Measurements from ENCODE around the gene CFAP251. TPM values are rescaled to one million over a fixed set of nuclear protein-coding genes. Genes with fewer than 3 reads are reported as not detected.
"Not testable (repeated sequence)": the region's sequence is repeated elsewhere in the genome, so short reads cannot be mapped to it uniquely, and the experiment has no call there.

Gene CFAP251
- total and polyA plus RNA-seq, 2 donors = 1.2 to 2.0 TPM

DNA sequence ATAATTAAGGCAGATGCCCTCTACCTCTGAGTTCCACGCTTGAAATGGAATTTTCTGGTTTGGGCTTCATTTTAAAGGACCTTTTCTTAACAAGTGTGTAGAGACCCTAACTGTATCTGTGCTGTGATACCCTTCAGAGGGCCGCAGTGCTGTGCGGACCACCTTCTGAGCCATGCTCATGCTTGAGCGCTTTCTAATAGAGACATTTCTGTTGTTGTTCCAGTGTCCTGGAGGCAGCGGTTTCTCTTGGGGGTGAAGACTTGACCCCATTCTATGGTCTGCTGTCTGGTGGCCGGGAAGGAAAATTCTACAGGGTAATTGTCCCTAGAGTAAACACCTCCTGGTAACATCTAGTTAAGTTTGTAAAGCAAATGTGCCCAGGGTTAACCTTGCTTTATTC is 56.6 kb downstream of the CFAP251 start:
- H3K4me3 ChIP-seq (ENCODE audit: low read length in 2 of 2) = no peak overlapping the region
- DNase-seq (ENCODE audit: low read depth in 6 of 9, low spot score in 9 of 9) = no peak
- WGBS = 89% methylated on average over 6 of the region's 6 CpGs
- no peak overlapping the region for H3K27ac ChIP-seq (ENCODE audit: low read depth in 1 of 2, low read length in 1 of 2)
- peaks cover 0 to 10% of the 10 kb centered on the region in 2 donors for H3K9me3 ChIP-seq (ENCODE audit: control insufficient read depth in 2 of 2, insufficient read depth in 1 of 2, low read length in 1 of 2)
- H3K36me3 ChIP-seq (ENCODE audit: control insufficient read depth in 2 of 2, insufficient read depth in 2 of 2, low read length in 1 of 2) = peaks cover 0 to 2% of the 10 kb centered on the region in 2 donors
- peaks cover 6 to 16% of the 10 kb centered on the region in 2 donors for H3K4me1 ChIP-seq (ENCODE audit: control insufficient read depth in 2 of 2, insufficient read depth in 2 of 2, low read length in 2 of 2)
- no peaks in the 10 kb centered on the region for H3K27me3 ChIP-seq (ENCODE audit: control insufficient read depth in 2 of 2, insufficient read depth in 1 of 2, low read length in 1 of 2)

DNA sequence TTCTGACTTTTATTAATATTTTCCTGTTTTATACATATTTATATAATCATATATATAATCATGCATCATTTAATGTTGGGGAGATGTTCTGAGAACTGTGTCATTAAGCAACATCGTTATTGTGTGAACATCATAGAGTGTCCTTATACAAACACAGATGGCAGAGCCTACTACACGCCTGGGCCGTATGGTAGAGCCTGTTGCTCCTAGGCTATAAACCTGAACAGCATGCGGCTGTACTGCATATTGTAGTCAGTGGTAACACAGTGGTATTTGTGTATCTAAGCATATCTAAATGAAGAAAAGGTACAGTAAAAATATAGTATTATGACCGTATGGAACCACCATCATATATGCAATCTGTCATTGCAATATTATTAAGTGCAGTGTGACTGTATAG is 58.6 kb downstream of the CFAP251 start:
- Histone ChIP-seq H3K36me3 (ENCODE audit: control insufficient read depth in 2 of 2, insufficient read depth in 2 of 2, low read length in 1 of 2) (no peaks in the 10 kb centered on the region), H3K4me1 (ENCODE audit: control insufficient read depth in 2 of 2, insufficient read depth in 2 of 2, low read length in 2 of 2) (peaks cover 12 to 30% of the 10 kb centered on the region in 2 donors), H3K27ac (ENCODE audit: low read depth in 1 of 2, low read length in 1 of 2) (no peak overlapping the region), H3K27me3 (ENCODE audit: control insufficient read depth in 2 of 2, insufficient read depth in 1 of 2, low read length in 1 of 2) (no peaks in the 10 kb centered on the region), H3K9me3 (ENCODE audit: control insufficient read depth in 2 of 2, insufficient read depth in 1 of 2, low read length in 1 of 2) (peaks cover 0 to 10% of the 10 kb centered on the region in 2 donors), H3K4me3 (ENCODE audit: low read length in 2 of 2) (no peak overlapping the region)
- WGBS = 97% methylated on average over 5 of the region's 5 CpGs
- no peak for DNase-seq (ENCODE audit: low read depth in 6 of 9, low spot score in 9 of 9)

- Histone ChIP-seq H3K9me3 (ENCODE audit: control insufficient read depth in 2 of 2, insufficient read depth in 1 of 2, low read length in 1 of 2) (no peaks in the 10 kb centered on the region), H3K36me3 (ENCODE audit: control insufficient read depth in 2 of 2, insufficient read depth in 2 of 2, low read length in 1 of 2) (no peaks in the 10 kb centered on the region), H3K4me3 (ENCODE audit: low read length in 2 of 2) (no peak overlapping the region), H3K27ac (ENCODE audit: low read depth in 1 of 2, low read length in 1 of 2) (peak overlapping the region in 1 of 2 donors; percentile 2), H3K4me1 (ENCODE audit: control insufficient read depth in 2 of 2, insufficient read depth in 2 of 2, low read length in 2 of 2) (peaks cover 20 to 49% of the 10 kb centered on the region in 2 donors), H3K27me3 (ENCODE audit: control insufficient read depth in 2 of 2, insufficient read depth in 1 of 2, low read length in 1 of 2) (no peaks in the 10 kb centered on the region)
- DNase-seq (ENCODE audit: low read depth in 6 of 9, low spot score in 9 of 9) = peak in 1 of 9 donors; percentile 43
- 33% methylated on average over 11 of the region's 11 CpGs for WGBS
Measured at GRCh38 chr12:121980191-121980891, 61.9 kb downstream of the CFAP251 start.

DNA sequence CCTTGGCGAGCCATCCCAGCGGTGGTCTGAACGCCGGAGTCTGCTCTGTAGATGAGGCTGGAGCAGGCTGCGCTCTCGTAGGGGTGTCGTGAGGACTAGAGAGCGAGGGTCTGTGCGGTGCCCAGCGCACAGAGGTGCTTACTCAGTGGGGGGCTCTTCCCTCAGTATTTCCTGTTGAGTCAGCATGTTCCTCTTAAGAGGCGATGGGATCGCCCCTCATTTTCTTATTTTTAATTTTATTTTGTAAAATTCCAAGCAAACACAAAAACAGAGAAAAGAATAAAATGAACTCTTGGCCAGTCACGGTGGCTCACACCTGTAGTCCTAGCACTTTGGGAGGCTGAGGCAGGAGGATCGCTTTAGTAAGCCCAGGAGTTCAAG is 62.5 kb downstream of the CFAP251 start:
- 91% methylated on average over 14 of the region's 14 CpGs for WGBS
- Histone ChIP-seq H3K36me3 (ENCODE audit: control insufficient read depth in 2 of 2, insufficient read depth in 2 of 2, low read length in 1 of 2) (no peaks in the 10 kb centered on the region), H3K27me3 (ENCODE audit: control insufficient read depth in 2 of 2, insufficient read depth in 1 of 2, low read length in 1 of 2) (no peaks in the 10 kb centered on the region), H3K9me3 (ENCODE audit: control insufficient read depth in 2 of 2, insufficient read depth in 1 of 2, low read length in 1 of 2) (no peaks in the 10 kb centered on the region), H3K4me3 (ENCODE audit: low read length in 2 of 2) (no peak overlapping the region), H3K4me1 (ENCODE audit: control insufficient read depth in 2 of 2, insufficient read depth in 2 of 2, low read length in 2 of 2) (peaks cover 20 to 49% of the 10 kb centered on the region in 2 donors), H3K27ac (ENCODE audit: low read depth in 1 of 2, low read length in 1 of 2) (peak overlapping the region in 1 of 2 donors; percentile 2)
- no peak for DNase-seq (ENCODE audit: low read depth in 6 of 9, low spot score in 9 of 9)

GRCh38 chr12:121981456-121981855 is 63.1 kb downstream of the CFAP251 start:
- 94% methylated on average over 8 of the region's 8 CpGs for WGBS
- DNase-seq (ENCODE audit: low read depth in 6 of 9, low spot score in 9 of 9) = no peak
- no peaks in the 10 kb centered on the region for H3K9me3 ChIP-seq (ENCODE audit: control insufficient read depth in 2 of 2, insufficient read depth in 1 of 2, low read length in 1 of 2)

DNA sequence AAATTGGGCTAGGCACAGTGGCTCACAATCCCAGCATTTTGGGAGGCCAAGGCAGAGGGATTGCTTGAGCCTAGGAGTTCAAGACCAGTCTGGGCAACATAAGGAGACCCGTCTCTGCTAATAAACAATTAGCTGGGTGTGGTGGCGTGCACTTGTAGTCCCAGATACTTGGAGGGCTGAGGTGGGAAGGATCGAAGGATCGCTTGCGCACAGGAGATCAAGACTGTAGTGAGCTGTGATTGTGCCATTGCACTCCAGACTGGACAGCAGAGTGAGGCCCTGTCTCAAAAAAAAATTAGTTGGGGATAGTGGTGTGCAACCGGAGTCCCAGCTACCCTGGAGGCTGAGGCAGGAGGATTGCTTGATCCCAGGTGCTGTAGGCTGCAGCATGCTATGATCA is 64.6 kb downstream of the CFAP251 start:
- no peak overlapping the region for H3K27ac ChIP-seq (ENCODE audit: low read depth in 1 of 2, low read length in 1 of 2)
- no peaks in the 10 kb centered on the region for H3K36me3 ChIP-seq (ENCODE audit: control insufficient read depth in 2 of 2, insufficient read depth in 2 of 2, low read length in 1 of 2)
- H3K4me3 ChIP-seq (ENCODE audit: low read length in 2 of 2) = no peak overlapping the region
- H3K27me3 ChIP-seq (ENCODE audit: control insufficient read depth in 2 of 2, insufficient read depth in 1 of 2, low read length in 1 of 2) = no peaks in the 10 kb centered on the region
- DNase-seq (ENCODE audit: low read depth in 6 of 9, low spot score in 9 of 9) = no peak
- H3K9me3 ChIP-seq (ENCODE audit: control insufficient read depth in 2 of 2, insufficient read depth in 1 of 2, low read length in 1 of 2) = no peaks in the 10 kb centered on the region
- 98% methylated on average over 6 of the region's 6 CpGs for WGBS
- peaks cover 20 to 49% of the 10 kb centered on the region in 2 donors for H3K4me1 ChIP-seq (ENCODE audit: control insufficient read depth in 2 of 2, insufficient read depth in 2 of 2, low read length in 2 of 2)

More at GRCh38 chr12:121981456-121981855, 63.1 kb downstream of the CFAP251 start:
- Histone ChIP-seq H3K27me3 (ENCODE audit: control insufficient read depth in 2 of 2, insufficient read depth in 1 of 2, low read length in 1 of 2) (no peaks in the 10 kb centered on the region), H3K36me3 (ENCODE audit: control insufficient read depth in 2 of 2, insufficient read depth in 2 of 2, low read length in 1 of 2) (no peaks in the 10 kb centered on the region), H3K4me3 (ENCODE audit: low read length in 2 of 2) (no peak overlapping the region), H3K4me1 (ENCODE audit: control insufficient read depth in 2 of 2, insufficient read depth in 2 of 2, low read length in 2 of 2) (peaks cover 20 to 49% of the 10 kb centered on the region in 2 donors), H3K27ac (ENCODE audit: low read depth in 1 of 2, low read length in 1 of 2) (no peak overlapping the region)

GRCh38 chr12:121983536-121984210 is 65.3 kb downstream of the CFAP251 start:
- WGBS = 15% methylated on average over 13 of the region's 13 CpGs
- Histone ChIP-seq H3K36me3 (ENCODE audit: control insufficient read depth in 2 of 2, insufficient read depth in 2 of 2, low read length in 1 of 2) (no peaks in the 10 kb centered on the region), H3K4me1 (ENCODE audit: control insufficient read depth in 2 of 2, insufficient read depth in 2 of 2, low read length in 2 of 2) (peaks cover 20 to 49% of the 10 kb centered on the region in 2 donors), H3K9me3 (ENCODE audit: control insufficient read depth in 2 of 2, insufficient read depth in 1 of 2, low read length in 1 of 2) (no peaks in the 10 kb centered on the region), H3K27me3 (ENCODE audit: control insufficient read depth in 2 of 2, insufficient read depth in 1 of 2, low read length in 1 of 2) (no peaks in the 10 kb centered on the region), H3K27ac (ENCODE audit: low read depth in 1 of 2, low read length in 1 of 2) (peak overlapping the region in 1 of 2 donors; percentile 76), H3K4me3 (ENCODE audit: low read length in 2 of 2) (no peak overlapping the region)
- peak in 3 of 9 donors; percentile 42 to 72 (median 46) for DNase-seq (ENCODE audit: low read depth in 6 of 9, low spot score in 9 of 9)

DNA sequence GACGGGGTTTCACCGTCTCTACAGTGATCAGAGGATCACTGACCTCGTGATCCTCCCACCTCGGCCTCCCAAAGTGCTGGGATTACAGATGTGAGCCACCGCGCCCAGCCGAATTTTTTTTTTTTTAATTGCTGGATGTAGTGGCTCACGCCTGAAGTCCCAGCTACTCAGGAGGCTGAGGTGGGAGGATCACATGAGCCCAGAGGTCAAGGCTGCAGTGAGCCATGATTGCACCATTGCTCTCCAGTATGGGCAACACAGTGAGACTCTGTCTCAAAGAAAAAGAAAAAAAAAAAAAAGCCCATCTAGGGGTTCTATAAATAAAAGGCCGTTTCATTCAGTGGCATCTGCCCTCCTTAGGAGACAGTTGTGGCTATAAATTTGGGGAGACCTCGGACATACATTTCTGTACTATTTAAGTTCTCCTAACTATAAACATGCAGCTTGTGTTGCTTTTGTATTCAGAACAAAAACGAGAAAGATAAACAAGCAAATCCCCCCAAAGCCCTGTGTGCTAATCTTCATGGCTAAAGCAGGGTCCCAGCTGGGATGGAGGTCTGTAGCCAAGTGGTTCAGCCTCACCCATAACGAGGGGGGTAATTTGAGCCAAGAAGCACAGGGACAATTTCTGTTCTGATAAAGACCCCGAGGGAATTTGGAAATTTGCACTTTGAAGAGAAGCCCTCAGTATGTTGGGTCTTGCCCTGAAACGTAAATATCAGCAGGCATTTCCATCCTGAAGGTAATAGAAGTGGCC is 68.3 kb downstream of the CFAP251 start:
- Histone ChIP-seq H3K27me3 (ENCODE audit: control insufficient read depth in 2 of 2, insufficient read depth in 1 of 2, low read length in 1 of 2) (no peaks in the 10 kb centered on the region), H3K4me1 (ENCODE audit: control insufficient read depth in 2 of 2, insufficient read depth in 2 of 2, low read length in 2 of 2) (peaks cover 8 to 29% of the 10 kb centered on the region in 2 donors), H3K9me3 (ENCODE audit: control insufficient read depth in 2 of 2, insufficient read depth in 1 of 2, low read length in 1 of 2) (peaks cover 0 to 5% of the 10 kb centered on the region in 2 donors), H3K36me3 (ENCODE audit: control insufficient read depth in 2 of 2, insufficient read depth in 2 of 2, low read length in 1 of 2) (no peaks in the 10 kb centered on the region), H3K4me3 (ENCODE audit: low read length in 2 of 2) (no peak overlapping the region), H3K27ac (ENCODE audit: low read depth in 1 of 2, low read length in 1 of 2) (no peak overlapping the region)
- DNase-seq (ENCODE audit: low read depth in 6 of 9, low spot score in 9 of 9) = no peak
- WGBS = 97% methylated on average over 14 of the region's 14 CpGs

- H3K4me1 ChIP-seq (ENCODE audit: control insufficient read depth in 2 of 2, insufficient read depth in 2 of 2, low read length in 2 of 2) = peaks cover 12 to 28% of the 10 kb centered on the region in 2 donors
- 97% methylated on average over 10 of the region's 10 CpGs for WGBS
- not testable (repeated sequence) for H3K36me3 ChIP-seq (ENCODE audit: control insufficient read depth in 2 of 2, insufficient read depth in 2 of 2, low read length in 1 of 2); H3K4me3 ChIP-seq (ENCODE audit: low read length in 2 of 2); H3K9me3 ChIP-seq (ENCODE audit: control insufficient read depth in 2 of 2, insufficient read depth in 1 of 2, low read length in 1 of 2); DNase-seq (ENCODE audit: low read depth in 6 of 9, low spot score in 9 of 9); H3K27me3 ChIP-seq (ENCODE audit: control insufficient read depth in 2 of 2, insufficient read depth in 1 of 2, low read length in 1 of 2); H3K27ac ChIP-seq (ENCODE audit: low read depth in 1 of 2, low read length in 1 of 2)
Measured at GRCh38 chr12:121988519-121988918, 70.1 kb downstream of the CFAP251 start.
